Lower lobe of right lung (tissue), 2 donors: ENCODE data around the gene CHD5. TPM values are rescaled to one million over a fixed set of nuclear protein-coding genes. Genes with fewer than 3 reads are reported as not detected.

ENCODE experiments used
- ATAC-seq, 2 donors: fragments of 200-7000 bp; cut with Tn5 transposase; one replicate each; pipeline ENCODE4 v1.9.1; 2020 to 2022; ENCODE audit warnings: mild to moderate bottlenecking in 2 of 2, moderate library complexity in 2 of 2
- DNase-seq: peaks from one replicate; pipeline ENCODE4 v3.0.0-alpha.2; 2020
- H3K27ac ChIP-seq: fragments of 200-600 bp; one replicate; pipeline ENCODE4 v1.8.0; 2022
- H3K27me3 ChIP-seq: fragments of 200-600 bp; one replicate; pipeline ENCODE4 v1.8.0; 2022; ENCODE audit warnings: low read depth
- H3K36me3 ChIP-seq: fragments of 200-600 bp; one replicate; pipeline ENCODE4 v1.8.0; 2022; ENCODE audit warnings: mild to moderate bottlenecking
- H3K4me1 ChIP-seq: fragments of 200-600 bp; one replicate; pipeline ENCODE4 v1.8.0; 2022
- H3K4me3 ChIP-seq: fragments of 200-600 bp; one replicate; pipeline ENCODE4 v1.8.0; 2022; ENCODE audit warnings: mild to moderate bottlenecking
- H3K9me3 ChIP-seq: fragments of 200-600 bp; one replicate; pipeline ENCODE4 v1.8.0; 2022
- intact Hi-C: fragments of 100-400 bp; cut with DNase I; formaldehyde crosslinking; loops from one replicate; pipeline ENCODE4 v1.11.0; 2022
- long read RNA-seq: library from polyadenylated mRNA; unstranded; transcript quantifications from one replicate; pipeline ENCODE4 v2.0.0, GENCODE V29; 2021
- total RNA-seq: library from RNA; stranded (reverse); fragmentation: NEBNext Ultra II Directional; extraction: Animal tissue kit (Norgen Biotek cat#: 25700); gene quantifications from one replicate; pipeline ENCODE4 v1.2.1, GENCODE V29; 2021
- TF ChIP-seq, protein P1 (sequence below): fragments of 200-600 bp; IDR thresholded peaks from one replicate; pipeline ENCODE4 v1.8.0; 2022; ENCODE audit warnings: antibody characterized with exemption, mild to moderate bottlenecking
- donor health status: DM: no; HTN: yes; CAD: no; lungs with severe emphysema.

CHD5 gene
- 0.56 TPM for total RNA-seq
- long read RNA-seq = 0 reads

DNA sequence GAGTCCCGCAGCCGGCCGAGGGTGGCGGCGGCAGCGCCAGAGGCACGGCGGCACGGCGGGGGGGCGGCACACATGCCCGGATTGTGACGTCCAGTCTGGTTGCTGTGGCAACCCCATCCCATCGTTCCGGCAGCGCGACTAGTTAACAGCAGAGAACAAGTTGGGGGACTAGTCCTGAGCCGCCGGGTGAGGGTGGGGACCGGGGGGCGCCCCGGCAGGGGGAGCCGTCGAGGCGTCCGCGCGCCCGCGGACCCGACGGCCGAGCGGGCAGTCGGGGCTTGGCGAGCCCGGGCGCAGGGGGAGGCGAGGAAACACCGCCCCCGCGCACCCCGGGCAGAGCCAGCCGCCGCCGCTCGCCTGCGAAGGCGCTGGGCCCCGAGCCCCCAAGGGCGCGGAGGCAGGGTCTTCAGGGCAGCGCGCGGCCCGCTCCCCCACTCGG is at the start of gene CHD5:
CHD5 (minus strand) TSS at position 54 of the 439 bp plus-strand sequence. CDS start 298 bp downstream, outside the sequence.
- intact Hi-C loops = no loop called here
- peaks cover 13% of the 10 kb centered on the region for H3K4me1 ChIP-seq
- ATAC-seq (peak in 1 of 2 donors; percentile 25), DNase-seq (no peak)
- peaks cover 48% of the 10 kb centered on the region for H3K27me3 ChIP-seq
- TF ChIP-seq, protein P1, sequence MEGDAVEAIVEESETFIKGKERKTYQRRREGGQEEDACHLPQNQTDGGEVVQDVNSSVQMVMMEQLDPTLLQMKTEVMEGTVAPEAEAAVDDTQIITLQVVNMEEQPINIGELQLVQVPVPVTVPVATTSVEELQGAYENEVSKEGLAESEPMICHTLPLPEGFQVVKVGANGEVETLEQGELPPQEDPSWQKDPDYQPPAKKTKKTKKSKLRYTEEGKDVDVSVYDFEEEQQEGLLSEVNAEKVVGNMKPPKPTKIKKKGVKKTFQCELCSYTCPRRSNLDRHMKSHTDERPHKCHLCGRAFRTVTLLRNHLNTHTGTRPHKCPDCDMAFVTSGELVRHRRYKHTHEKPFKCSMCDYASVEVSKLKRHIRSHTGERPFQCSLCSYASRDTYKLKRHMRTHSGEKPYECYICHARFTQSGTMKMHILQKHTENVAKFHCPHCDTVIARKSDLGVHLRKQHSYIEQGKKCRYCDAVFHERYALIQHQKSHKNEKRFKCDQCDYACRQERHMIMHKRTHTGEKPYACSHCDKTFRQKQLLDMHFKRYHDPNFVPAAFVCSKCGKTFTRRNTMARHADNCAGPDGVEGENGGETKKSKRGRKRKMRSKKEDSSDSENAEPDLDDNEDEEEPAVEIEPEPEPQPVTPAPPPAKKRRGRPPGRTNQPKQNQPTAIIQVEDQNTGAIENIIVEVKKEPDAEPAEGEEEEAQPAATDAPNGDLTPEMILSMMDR = no peak
- H3K9me3 ChIP-seq = no peaks in the 10 kb centered on the region
- no peak within 1 kb of the TSS for H3K27ac ChIP-seq
- H3K4me3 ChIP-seq = peak within 1 kb of the TSS; percentile 21
- no peaks in the 10 kb centered on the region for H3K36me3 ChIP-seq

DNA sequence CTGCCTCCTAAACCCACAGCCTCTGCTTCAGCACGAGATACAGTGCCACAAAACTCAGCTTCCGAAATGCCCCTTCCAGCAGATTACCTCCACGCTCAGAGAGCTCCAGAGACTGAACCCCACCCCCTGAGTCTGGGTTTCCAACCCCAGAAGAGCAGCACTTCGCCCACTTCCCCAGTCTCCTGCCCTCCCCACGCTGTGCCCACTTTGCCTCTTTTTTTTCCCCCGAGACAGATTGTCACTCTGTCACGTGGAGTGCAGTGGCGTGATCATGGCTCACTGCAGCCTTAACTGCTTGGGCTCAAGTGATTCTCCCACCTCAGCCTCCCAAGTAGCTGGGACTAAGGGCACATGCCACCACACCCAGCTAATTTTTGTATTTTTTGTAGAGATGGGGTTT is 45.5 kb upstream of the CHD5 start:
- ATAC-seq = no peak
- Histone ChIP-seq H3K4me1 (peaks cover 7% of the 10 kb centered on the region), H3K4me3 (no peak overlapping the region), H3K27ac (no peak overlapping the region), H3K36me3 (peaks cover 88% of the 10 kb centered on the region), H3K9me3 (no peaks in the 10 kb centered on the region), H3K27me3 (no peaks in the 10 kb centered on the region)
- no peak for DNase-seq
- intact Hi-C loops = no loop called here
- TF ChIP-seq, protein P1 = no peak

DNA sequence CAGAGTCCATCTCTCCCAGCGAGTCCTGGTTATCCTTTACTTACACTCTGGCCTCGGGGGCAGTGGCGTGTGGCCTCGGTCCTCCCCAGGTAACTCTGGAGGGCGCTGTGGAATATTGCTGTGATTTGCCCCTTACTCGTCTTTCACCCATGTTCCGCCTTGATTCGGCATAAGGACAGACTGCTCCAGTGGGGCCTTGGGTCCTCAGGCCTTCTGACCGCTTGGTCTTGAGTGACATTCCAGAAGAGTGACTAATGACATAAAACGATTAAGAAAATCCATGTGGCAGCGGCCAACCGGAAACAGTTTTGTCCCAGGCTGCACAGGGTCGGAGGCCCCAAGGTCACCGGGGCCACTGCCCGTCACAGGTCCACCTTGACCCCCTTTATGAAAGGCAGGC is 44.6 kb upstream of the CHD5 start:
- Histone ChIP-seq H3K27me3 (no peaks in the 10 kb centered on the region), H3K27ac (no peak overlapping the region), H3K4me1 (peaks cover 7% of the 10 kb centered on the region), H3K4me3 (no peak overlapping the region), H3K36me3 (peaks cover 79% of the 10 kb centered on the region), H3K9me3 (no peaks in the 10 kb centered on the region)
- ATAC-seq (no peak), DNase-seq (no peak)
- intact Hi-C loops = no loop called here
- TF ChIP-seq, protein P1 = no peak

DNA sequence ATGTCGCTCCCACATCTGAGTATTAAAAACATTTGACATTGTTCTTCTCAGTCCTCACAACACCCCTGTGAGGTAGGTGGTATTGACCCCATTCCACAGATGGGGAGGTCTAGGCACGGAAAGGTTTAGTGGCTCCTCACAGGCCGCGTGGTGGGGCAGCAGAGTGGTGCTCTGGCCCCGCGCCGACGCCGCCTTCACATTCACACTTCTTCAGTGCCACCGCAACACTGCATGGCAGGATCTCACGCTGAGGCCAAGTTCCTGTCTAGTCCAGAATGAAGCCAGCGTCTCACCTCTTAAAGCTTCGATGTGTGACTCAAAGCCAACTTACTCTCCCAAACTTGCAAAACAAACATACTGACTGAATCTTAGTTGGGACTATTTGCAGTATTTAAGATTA is 43.5 kb upstream of the CHD5 start:
- H3K27ac ChIP-seq = no peak overlapping the region

GRCh38 chr1:6222636-6223035 is 42.5 kb upstream of the CHD5 start:
- peaks cover 7% of the 10 kb centered on the region for H3K4me1 ChIP-seq
- H3K27me3 ChIP-seq = no peaks in the 10 kb centered on the region
- no peak overlapping the region for H3K4me3 ChIP-seq
- peak in 1 of 2 donors; percentile 6 for ATAC-seq
- TF ChIP-seq, protein P1 = no peak
- no peak overlapping the region for H3K27ac ChIP-seq
- H3K9me3 ChIP-seq = no peaks in the 10 kb centered on the region
- DNase-seq = no peak
- intact Hi-C loops = no loop called here
- peaks cover 60% of the 10 kb centered on the region for H3K36me3 ChIP-seq

More for the DNA sequence above, 43.5 kb upstream of the CHD5 start:
- Histone ChIP-seq H3K9me3 (no peaks in the 10 kb centered on the region), H3K4me1 (peaks cover 7% of the 10 kb centered on the region), H3K4me3 (no peak overlapping the region), H3K36me3 (peaks cover 70% of the 10 kb centered on the region), H3K27me3 (no peaks in the 10 kb centered on the region)
- intact Hi-C loops = no loop called here
- DNase-seq (no peak), ATAC-seq (no peak)
- TF ChIP-seq, protein P1 = no peak
